ENCODE results near the gene GPC6.

GRCh38 chr13:94395860-94396259, 1169.3 kb downstream of the GPC6 start:
- TF ChIP-seq, protein P1, sequence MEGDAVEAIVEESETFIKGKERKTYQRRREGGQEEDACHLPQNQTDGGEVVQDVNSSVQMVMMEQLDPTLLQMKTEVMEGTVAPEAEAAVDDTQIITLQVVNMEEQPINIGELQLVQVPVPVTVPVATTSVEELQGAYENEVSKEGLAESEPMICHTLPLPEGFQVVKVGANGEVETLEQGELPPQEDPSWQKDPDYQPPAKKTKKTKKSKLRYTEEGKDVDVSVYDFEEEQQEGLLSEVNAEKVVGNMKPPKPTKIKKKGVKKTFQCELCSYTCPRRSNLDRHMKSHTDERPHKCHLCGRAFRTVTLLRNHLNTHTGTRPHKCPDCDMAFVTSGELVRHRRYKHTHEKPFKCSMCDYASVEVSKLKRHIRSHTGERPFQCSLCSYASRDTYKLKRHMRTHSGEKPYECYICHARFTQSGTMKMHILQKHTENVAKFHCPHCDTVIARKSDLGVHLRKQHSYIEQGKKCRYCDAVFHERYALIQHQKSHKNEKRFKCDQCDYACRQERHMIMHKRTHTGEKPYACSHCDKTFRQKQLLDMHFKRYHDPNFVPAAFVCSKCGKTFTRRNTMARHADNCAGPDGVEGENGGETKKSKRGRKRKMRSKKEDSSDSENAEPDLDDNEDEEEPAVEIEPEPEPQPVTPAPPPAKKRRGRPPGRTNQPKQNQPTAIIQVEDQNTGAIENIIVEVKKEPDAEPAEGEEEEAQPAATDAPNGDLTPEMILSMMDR (IDR thresholded peaks at IDR 0.05; ENCODE audit: extremely low read depth in 1 of 2, insufficient read depth in 1 of 2, low read depth in 1 of 2, low read length in 2 of 2): no peak
- TF ChIP-seq JUN (IDR thresholded peaks at IDR 0.05; ENCODE audit: borderline replicate concordance, insufficient read depth, insufficient read length, low read depth): no peak
- no peak for TF ChIP-seq EZH2 (IDR thresholded peaks at IDR 0.05; ENCODE audit: borderline replicate concordance, low read depth, low read length, severe bottlenecking)
- no peak for TF ChIP-seq GATA2 (IDR thresholded peaks at IDR 0.05; ENCODE audit: insufficient read depth, insufficient read length, low read depth, low read length)
- no peak for TF ChIP-seq POLR2A (IDR thresholded peaks at IDR 0.05; ENCODE audit: low read depth, low read length)
- TF ChIP-seq MAX (IDR thresholded peaks at IDR 0.05; ENCODE audit: insufficient read depth, insufficient read length): no peak

Measured in endothelial cell of umbilical vein (primary cell).